HL-60/S4 treated with phorbol 12-myristate 13-acetate at 8.2 ng/mL for 4 days and 3 days (cell line): ENCODE data around the gene TSPAN5.

Experiments
- in situ Hi-C: fragments of 300-500 bp; cut with MboI; formaldehyde crosslinking; loops from 2 replicates; pipeline ENCODE4 v1.15.0; 2022; ENCODE audit warnings: low sequenced_read_pairs

Gene TSPAN5

DNA sequence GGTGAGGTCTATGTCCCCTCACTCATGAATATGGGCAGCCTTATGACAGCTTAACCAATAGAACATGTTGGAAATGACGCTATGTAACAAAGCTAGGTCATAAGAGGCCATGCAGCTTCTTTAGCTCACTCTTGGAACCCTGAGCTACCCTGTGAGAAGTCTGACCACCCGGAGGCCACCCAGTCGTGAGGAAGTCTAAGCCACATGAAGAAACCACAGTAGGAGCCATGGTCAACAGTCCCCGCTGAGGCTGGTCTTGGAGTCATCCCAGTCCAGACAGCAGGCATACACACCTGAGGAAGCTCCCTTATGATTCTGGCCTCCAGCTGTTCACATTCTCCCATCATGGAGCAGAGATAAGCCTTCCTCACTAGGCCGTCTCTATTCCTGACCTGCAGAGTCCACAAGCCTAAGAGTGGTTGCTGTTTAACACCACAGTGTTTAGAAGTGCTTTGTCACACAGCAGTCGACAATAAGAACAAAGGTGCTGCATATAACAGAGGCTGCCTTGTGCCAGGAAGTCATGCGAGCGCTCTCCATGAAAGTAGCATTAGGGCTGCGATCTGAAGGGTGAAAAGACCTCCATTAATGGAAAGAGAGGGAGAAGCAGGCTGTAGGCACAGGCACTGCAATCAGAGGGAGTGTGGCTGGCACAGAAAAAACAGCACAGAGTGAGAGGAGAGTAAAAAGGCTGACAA lies 38.2 kb downstream of the TSPAN5 start:
- in situ Hi-C loops, result no loop called here

DNA sequence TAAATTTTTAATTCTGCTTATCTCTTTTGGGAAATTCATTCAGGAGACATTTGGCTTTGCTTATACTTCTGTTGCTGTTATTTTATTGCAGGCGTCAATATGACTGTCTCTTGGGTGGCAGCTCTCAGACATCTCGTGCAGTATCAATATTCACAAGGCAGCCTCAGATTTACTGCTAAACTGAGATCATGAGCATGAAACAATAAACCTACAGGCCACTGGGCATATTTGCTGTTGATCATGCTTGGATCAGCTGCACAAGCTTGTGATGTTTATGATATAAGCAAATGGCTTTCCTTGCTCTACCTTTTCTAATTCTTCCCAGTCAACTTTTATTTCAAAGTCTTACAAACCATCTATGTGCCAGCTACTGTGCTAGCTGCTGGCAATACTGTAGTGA lies 39.2 kb downstream of the TSPAN5 start:
- in situ Hi-C loops, result no loop called here

DNA sequence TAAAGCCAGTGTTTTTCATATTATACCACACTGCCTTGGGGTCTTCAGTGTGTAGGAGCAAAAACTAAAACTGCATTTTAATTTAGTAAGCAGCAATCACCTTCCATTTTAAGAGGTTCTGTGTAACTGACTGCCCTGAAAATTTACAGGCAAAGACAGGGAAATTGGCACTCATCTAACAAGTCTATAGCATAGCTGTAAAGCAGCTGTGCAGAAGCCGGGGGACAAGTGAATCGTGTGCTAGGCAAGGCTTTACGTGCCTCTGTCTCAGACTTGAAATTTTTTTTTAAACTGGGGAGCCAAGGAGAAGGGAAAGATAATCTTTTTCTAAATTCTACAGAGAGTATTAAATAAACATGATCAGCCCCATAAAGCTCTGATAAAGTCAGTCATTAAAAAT lies 39.7 kb downstream of the TSPAN5 start:
- in situ Hi-C loops, result no loop called here

DNA sequence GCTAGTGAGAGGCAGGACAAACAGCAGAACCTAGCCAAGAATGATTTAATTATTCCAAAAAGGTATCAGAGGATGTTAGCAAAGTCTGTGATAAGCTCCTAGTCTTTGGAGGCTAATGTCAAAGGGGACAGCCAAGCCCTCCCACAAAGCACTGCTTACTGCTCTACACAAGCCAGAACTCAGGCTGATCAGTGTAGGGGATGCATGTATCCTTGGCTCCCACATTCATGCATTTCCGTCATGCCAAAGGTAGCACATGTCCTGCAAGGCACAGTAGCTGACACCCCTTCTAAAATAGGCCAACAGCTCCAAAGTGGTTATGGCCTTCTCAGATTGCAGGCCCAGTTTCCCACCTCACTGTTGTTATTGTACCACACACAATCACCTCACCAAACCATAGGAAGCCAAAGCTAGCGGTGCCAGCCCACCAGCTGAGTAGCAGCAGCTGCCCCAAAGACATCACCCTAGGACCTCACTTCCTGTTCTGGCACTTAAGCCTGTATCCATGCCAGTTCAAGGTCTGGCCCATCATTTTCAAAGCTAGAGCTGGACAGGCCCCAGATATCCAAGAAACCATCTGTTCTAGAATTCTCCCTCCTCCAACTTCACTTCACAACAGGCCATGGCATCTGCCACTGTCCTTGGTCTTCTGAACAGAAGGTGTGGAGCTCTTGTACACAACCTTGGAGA lies 40.9 kb downstream of the TSPAN5 start:
- in situ Hi-C loops, result no loop called here

DNA sequence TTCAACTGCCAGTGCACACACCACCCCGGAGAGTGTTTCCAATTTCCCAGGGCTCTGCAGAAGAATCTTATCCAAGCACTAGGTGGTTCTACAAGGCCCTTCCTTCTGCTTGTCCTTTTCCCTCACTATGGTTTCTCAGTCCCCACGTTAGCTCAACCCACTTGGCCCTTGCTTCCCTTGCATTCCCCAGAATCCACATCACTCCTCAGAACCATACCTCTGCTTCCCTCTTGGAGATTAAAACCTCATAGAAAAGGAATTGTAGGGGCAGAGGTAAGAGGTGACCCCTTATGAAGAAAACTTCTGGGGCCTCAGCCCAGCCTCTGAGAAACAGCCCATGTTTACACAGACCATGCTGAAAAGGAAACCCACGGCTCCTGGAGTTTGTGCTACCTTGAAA lies 42.4 kb downstream of the TSPAN5 start:
- in situ Hi-C loops, result no loop called here

DNA sequence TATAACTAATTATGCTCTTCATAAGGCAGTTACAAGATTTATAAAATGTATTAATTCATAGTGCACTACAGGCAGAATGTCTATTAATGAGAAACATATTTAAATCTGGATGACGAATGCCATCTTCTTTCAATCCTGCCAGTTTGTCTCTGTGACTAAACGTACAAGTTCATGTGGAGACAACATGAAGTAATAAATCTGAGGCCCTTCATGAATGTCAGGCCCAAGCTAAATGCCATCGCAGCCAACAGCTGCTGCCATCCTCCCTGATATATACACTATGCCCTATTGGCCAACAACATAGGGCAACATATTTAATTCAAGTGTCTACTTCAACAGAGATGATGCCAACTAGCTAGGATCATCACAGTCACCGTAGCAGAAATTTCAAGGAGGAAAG lies 43.7 kb downstream of the TSPAN5 start:
- in situ Hi-C loops, result no loop called here

DNA sequence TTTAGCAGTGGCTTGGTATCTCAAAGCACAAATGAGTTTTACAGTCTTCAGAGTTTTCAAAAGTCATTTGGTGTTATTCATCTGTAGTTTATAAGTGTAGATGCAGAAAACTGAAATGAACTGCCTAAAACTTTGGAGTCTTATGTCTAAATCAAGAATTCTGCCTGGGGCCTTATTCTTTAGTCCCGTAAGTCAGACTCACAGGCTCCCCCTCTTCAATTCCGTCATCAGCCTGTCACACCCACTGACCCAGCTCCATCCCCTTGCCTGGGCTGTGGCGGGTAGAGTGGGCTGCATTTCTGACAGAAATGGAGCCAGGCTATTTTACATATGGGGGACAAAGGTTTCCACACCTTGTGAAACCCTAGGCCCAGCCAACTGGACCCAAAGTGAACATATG lies 44.3 kb downstream of the TSPAN5 start:
- in situ Hi-C loops, result no loop called here

DNA sequence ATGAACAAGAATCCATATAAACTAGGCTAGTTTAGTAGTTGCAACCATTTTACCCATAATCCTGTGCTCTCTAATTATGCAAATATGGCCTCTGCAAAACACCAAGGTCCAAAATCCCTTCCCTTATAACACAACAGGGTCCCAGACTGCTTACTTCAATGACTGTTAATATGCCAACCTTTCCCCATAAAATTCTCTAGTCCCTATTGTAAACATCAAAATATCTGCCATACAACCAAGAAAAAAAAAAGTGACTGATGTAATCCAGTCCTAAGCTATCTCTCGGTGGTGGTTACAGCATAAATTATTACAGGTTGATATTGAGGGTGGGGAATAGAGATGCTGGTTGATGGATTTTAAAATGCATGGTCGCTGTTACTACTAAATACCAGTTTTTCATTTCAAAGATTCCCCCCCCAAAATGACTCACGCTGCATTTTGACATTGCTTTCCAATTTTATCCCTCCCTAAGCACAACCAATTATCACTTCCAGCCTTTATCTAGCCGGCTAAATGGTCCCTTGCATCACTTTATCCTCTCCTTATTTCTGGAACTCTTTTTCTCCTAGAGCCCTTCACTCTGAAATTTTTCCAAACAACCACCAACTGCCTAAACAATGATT lies 44.8 kb downstream of the TSPAN5 start:
- in situ Hi-C loops, result no loop called here

DNA sequence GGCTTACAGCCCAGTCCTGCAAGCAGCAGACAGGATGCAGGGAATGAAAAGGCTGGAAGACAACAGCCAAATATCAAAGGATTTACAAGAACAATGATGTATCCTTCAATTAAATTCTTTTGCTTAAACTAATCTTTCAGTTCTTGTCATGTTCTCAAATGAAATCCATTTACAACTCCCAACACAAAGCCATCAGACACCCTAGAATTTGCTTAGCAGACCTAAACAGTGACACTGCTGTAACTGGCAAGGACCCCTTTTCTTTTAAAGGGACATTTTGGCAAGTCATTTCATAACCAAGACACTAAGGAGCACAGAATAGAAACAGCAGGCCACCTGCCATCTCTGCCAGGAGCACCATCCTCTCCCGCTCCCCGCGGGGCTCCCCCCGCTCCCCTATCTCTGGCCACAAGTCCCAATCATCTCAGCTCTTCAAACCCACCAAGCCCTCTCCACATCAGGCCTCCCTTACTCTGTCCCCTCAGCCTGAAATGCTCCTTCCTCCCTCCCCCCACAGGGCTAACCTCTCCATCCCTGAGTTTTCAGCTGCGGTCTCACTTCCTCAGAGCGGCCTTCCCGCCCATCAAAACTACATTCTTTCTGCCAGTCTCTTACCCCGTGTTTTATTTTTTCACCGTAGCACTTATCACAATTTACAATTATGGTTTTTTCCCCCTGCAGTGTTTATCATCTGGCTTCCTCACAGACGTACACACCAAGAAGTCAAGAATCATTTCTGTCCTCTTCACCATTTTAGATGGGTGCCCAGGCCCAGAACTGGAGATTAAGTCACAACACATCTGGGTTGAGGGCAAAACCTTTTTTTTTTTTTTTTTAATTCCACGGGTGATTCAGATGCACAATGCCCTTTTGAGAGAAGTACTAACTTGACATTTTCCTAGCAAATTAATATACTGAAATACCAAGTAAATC lies 45.8 kb downstream of the TSPAN5 start:
- in situ Hi-C loops, result no loop called here

DNA sequence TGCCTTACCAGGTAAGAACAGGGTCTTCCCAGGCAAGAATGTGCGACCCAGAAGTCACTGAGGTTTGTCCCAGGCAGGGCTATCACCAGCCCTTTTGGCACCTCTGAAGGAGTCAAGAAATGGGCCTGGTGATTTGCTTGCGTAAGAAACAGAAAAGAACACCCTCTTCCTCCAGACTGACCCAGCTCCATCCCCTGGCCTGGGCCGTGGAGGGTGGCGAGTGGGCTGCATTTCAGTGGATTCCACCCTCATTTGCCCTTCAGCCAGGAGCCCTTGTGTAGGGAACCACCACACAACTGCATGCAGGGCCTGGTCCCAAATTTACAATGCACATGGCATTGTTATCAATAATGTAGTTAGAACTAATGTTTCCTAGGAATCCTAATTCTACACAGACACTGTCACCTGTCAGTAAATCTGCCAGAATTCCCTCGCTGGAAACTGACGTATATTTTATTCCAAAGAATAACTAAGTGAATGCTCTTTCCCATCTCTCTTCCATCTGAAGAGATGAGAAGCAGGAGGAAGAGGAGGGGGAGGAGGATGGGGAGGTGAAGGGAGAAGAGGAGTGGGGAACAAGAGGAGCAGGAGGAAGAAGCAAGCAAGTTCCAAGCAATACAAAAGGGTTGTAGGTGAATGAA lies 46.6 kb downstream of the TSPAN5 start:
- in situ Hi-C loops, result no loop called here

DNA sequence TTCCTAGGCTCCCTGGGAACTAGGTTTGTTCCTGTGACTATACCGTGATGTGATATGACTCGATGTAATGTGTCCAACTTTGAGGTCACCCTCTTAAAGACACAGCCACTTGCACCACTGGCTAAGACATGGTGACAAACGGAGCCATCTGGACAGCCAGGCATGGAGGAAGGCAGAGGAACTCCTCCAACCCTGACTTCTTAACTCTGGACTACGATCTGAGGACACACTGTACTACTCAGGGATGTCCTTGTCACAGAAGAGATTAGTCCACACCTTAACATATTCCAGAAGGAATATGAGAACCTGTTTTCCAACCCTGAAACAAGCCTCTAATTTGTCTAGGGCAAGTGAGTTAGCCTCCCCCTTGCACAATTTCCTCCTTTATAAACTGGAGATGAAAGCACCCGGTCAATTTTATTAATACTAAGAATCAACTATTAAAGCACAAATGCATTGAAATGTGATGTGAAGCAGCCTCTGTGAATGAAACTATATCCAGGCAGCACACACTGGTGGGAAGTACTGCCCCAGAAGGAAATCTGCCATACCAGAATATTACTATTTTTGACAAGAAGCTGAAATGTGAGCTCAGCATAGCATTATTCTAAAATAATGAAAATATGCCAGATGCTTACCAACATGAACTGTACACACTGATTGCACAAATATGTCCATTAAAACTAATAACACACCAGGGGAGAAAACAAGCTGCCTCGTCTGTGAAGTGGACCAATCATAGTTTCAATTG lies 47.3 kb downstream of the TSPAN5 start:
- in situ Hi-C loops, result no loop called here

DNA sequence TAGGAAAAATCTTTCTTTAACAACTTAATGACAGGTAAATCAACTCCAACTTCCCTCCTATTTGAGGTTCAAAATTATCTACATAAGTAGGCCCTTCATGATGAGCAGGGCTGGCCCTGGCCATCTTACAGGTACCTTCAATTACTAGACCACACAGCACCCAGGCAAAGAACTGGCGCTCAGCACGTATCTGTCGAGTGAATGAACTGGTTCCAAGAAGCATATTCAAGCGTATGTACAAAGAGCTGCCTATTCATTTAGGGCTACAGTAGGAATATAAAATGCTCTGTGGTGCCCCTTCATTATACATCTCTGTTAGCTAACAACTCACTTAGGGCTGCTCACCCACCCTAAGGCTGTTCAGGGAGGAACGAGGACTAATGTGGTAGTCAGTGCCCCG lies 48.0 kb downstream of the TSPAN5 start:
- in situ Hi-C loops, result no loop called here

DNA sequence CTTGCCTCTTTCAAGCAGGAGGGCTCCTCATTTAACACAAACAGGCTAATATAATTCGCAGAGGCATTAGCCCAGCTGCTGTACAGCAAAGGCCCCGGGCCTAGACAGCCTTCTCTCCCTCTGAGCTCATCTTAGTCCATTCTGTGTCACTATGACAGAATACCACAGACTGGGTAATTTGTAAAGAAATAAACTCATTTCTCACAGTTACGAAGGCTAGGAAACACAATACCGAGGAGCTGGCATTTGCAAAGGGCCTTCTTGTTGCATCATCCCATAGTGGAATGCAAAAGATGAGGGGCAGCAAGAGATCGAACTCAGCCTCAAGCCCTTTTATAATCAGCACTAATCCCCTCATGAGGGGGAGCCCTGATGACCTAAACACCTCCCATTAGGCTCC lies 48.5 kb downstream of the TSPAN5 start:
- in situ Hi-C loops, result no loop called here

DNA sequence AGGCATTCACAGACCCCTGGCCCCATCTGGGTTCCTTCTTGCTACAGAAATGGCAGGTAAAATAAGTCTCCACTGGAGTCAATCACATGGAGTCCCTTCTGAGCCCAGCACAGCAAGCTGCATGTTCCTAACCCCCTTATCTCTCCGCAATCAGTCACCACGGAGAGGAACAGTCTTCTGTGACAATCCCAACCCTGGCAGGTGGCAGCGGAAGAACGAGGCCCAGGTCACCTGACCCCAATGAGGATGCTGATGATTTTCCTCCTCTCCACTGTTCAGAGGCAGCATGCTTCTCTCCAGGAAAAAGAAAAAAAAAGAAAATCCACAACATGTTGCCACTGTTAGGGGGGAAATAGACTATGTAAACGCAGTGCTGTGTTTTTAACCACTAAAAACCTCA lies 50.1 kb downstream of the TSPAN5 start:
- in situ Hi-C loops, result no loop called here

DNA sequence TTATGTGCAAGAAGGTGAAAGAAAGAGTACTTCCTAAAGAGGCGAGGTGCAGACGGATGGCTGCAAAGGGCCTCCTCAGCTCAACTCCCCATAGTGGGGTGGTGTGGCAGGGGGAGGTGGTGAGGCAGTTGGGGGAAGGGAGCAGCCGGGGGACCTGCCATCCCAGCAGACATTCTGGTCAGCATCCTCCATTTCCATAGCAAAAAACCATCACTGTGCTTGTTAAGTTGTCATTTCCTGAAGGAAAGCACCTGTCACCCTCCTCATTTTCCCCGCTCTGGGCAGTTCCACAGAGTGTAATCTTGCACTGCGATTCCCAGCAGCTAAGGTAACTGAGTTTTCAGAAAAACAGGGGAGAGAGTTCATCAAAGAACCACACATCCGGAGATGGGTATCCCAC lies 51.5 kb downstream of the TSPAN5 start:
- in situ Hi-C loops, result no loop called here

DNA sequence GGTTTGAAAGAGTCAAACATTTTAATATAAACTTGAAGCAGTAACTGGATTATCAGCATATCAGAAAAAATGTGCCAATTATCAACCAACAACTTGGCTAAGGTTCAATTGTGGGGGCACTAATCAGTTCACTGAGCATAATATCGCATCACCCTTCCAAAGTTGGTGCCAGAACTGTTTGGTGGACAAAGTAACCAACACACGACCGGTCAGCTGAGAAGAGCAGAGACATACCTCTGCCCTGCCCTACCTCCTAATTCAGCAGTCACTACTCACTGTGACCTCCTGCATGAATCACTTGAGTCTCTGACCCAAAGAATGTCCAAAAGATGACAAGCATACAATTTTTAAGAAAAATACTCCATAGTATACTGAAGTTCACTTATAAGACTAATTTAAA lies 53.2 kb downstream of the TSPAN5 start:
- in situ Hi-C loops, result no loop called here

DNA sequence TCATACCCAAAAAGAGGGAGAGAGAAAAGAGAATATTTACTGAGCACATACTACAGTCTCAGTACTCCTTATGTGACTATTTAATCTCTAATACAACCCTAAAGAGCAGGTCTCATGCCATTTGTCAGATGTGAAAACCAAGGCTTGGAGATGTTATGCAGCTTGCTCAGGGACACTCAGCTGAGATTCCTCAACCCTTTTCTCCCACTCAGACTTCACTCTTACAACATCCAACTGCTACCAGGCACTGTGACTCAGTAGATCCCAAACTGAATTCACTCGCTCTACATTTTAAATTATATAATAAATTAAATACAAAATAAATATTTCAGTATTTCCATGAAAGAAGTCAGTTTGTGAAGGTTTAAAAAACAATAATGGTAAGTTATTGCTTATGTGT lies 53.7 kb downstream of the TSPAN5 start:
- in situ Hi-C loops, result no loop called here

DNA sequence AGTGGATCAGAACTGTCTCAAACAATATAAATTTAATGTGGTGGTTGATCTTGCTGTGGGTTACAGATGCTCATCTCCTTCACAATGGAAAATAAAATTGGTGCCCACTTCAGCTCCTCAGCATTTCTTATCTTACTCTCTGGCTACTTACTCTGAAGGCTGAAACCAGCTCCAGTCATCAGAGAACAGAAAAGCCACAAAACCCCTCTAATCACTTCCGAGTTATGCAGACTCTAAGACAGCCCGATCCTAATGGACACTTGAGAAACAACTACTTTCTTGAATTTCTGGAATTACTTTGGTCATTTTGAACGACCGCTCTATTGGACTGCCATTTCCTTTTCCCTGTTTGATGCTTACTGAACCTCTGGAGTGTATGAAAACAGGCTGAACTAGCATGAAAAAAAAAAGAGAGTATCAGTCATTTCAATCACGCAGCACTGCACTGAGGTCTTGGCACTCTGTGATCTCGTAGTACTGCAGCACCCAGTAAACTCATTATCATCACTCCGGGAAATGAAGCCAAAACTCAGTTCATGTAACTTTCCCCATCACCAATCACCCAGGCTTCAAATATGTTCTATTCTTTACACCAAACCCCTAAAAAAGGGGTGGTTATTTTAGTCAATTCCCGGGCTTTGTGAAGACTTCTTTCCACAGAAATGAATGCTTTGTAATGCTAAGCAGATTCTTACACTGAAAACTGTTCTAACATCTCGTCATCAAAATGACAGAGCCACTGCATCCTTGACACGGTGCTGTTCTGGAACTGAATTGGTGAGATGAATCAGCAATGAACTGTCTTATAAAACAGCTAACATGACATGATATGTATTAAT lies 54.5 kb downstream of the TSPAN5 start:
- in situ Hi-C loops, result no loop called here

DNA sequence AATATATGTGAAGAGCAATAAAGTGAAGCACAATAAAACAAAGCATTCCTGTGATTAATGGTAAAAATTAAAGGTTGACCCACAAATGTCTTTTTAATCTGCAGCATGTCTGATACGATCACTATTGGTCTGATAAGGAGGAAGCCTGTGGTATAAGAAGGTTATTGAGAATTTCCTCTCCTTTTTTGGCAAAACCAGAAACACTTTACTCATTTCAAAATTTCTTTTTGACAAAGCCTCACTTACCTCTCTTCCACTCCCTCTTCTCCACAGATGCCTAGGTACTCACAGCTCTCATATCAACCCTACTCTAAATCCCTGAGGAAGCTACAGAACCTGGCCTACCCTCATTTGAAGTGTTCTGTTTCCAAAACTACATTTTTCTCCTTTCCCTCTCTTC lies 56.1 kb downstream of the TSPAN5 start:
- in situ Hi-C loops, result no loop called here
